ENCODE measurements around the gene CDKL4. TPM values are rescaled to one million over a fixed set of nuclear protein-coding genes. Genes with fewer than 3 reads are reported as not detected.

CDKL4 gene
- total and polyA plus RNA-seq, 2 of the 13 experiments (the other 11 are each of a cell fraction or from before 2014, with no cell fraction given): 0.29 to 0.50 TPM

- no peak for TF ChIP-seq PBX2 (CRISPR knock-in tag; IDR thresholded peaks at IDR 0.05)
- TF ChIP-seq MAFF (IDR thresholded peaks at IDR 0.05; ENCODE audit: low read depth, low read length): no peak
- no peak for TF ChIP-seq MZF1 (CRISPR knock-in tag; IDR thresholded peaks at IDR 0.05; ENCODE audit: borderline replicate concordance)
- TF ChIP-seq PCBP1 (IDR thresholded peaks at IDR 0.05; ENCODE audit: borderline replicate concordance, low read depth, low read length): no peak
- TF ChIP-seq PRDM10 (CRISPR knock-in tag; IDR thresholded peaks at IDR 0.05; ENCODE audit: low read depth): no peak
- no peak for TF ChIP-seq ZSCAN12 (CRISPR knock-in tag; IDR thresholded peaks at IDR 0.05)
- no peak for TF ChIP-seq ATF6 (CRISPR knock-in tag; conservative IDR thresholded peaks at IDR 0.05)
- TF ChIP-seq GZF1 (CRISPR knock-in tag; IDR thresholded peaks at IDR 0.05): no peak
- TF ChIP-seq WIZ (CRISPR knock-in tag; IDR thresholded peaks at IDR 0.05): no peak
- TF ChIP-seq PRDM4 (CRISPR knock-in tag; IDR thresholded peaks at IDR 0.05; ENCODE audit: borderline replicate concordance): no peak
- no peak for TF ChIP-seq CCDC6 (CRISPR knock-in tag; IDR thresholded peaks at IDR 0.05)
- TF ChIP-seq HMGXB3 (CRISPR knock-in tag; IDR thresholded peaks at IDR 0.05; ENCODE audit: borderline replicate concordance): 0 out of 2 replicates have a peak, but pooled peaks have one; percentile 38
- TF ChIP-seq CSRNP1 (CRISPR knock-in tag; IDR thresholded peaks at IDR 0.05): no peak
These were observed 103.4 kb downstream of the CDKL4 start (continued) for GRCh38 chr2:39140322-39140847.

All from HepG2 (cell line).